Measurements from ENCODE around the gene GAS7. TPM values are rescaled to one million over a fixed set of nuclear protein-coding genes. Genes with fewer than 3 reads are reported as not detected.

Gene GAS7
- total RNA-seq, 1 donor from 2014 or later, result 8.5 TPM

DNA sequence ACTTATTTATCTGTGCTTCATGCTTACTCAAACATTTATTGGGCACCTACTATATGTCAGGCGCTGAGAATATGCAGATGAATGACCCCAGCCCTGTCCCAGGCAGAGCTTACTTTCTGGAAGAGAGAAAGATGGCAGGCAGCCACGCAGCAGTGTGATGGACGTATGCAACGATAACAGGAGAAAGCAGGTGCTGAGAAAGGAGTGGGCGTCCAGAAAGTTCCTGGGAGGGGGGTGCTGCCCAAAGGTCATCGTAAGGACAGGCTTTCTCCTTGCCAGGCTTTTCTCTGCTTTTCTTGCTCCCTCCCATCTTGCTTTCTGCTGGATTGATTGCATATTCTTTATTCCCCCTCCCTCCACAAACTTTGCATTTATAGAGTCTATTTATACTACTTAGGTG is 124.5 kb downstream of the GAS7 start:
- Histone ChIP-seq H3K9ac (ENCODE audit: low read length) (no peak overlapping the region), H4K20me1 (ENCODE audit: insufficient read depth, low read length) (no peaks in the 10 kb centered on the region)
- H3K27ac Mint-ChIP-seq (ENCODE audit: unreplicated experiment), result no peak overlapping the region

GRCh38 chr17:10072556-10073425 is 125.6 kb downstream of the GAS7 start:
- Histone ChIP-seq H3K36me3 (ENCODE audit: insufficient read depth, low read length) (no peaks in the 10 kb centered on the region), H3K27me3 (ENCODE audit: insufficient read depth, low read length) (no peaks in the 10 kb centered on the region), H3K4me1 (ENCODE audit: insufficient read depth, low read length) (no peaks in the 10 kb centered on the region), H3K79me2 (ENCODE audit: insufficient read depth, low read length) (no peaks in the 10 kb centered on the region), H3K27ac (ENCODE audit: low read depth, low read length) (no peak overlapping the region), H3K4me2 (ENCODE audit: low read length) (no peak overlapping the region), H3K4me3 (ENCODE audit: insufficient read depth, low read depth, low read length) (no peak overlapping the region), H3K9me3 (ENCODE audit: insufficient read depth, low read depth, low read length) (no peaks in the 10 kb centered on the region), H4K20me1 (ENCODE audit: insufficient read depth, low read length) (no peaks in the 10 kb centered on the region), H2AFZ (ENCODE audit: low read depth, low read length) (no peak overlapping the region), H3K9ac (ENCODE audit: low read length) (no peak overlapping the region)
- TF ChIP-seq, protein P1, sequence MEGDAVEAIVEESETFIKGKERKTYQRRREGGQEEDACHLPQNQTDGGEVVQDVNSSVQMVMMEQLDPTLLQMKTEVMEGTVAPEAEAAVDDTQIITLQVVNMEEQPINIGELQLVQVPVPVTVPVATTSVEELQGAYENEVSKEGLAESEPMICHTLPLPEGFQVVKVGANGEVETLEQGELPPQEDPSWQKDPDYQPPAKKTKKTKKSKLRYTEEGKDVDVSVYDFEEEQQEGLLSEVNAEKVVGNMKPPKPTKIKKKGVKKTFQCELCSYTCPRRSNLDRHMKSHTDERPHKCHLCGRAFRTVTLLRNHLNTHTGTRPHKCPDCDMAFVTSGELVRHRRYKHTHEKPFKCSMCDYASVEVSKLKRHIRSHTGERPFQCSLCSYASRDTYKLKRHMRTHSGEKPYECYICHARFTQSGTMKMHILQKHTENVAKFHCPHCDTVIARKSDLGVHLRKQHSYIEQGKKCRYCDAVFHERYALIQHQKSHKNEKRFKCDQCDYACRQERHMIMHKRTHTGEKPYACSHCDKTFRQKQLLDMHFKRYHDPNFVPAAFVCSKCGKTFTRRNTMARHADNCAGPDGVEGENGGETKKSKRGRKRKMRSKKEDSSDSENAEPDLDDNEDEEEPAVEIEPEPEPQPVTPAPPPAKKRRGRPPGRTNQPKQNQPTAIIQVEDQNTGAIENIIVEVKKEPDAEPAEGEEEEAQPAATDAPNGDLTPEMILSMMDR (IDR thresholded peaks at IDR 0.05; ENCODE audit: insufficient read depth, low read depth, low read length), result no peak
- TF ChIP-seq EZH2 (IDR thresholded peaks at IDR 0.05; ENCODE audit: insufficient read depth, low read length), result no peak
- no peak for DNase-seq (ENCODE audit: low read depth)
- Mint-ChIP-seq H3K27ac (ENCODE audit: unreplicated experiment) (no peak overlapping the region), H3K9me3 (ENCODE audit: unreplicated experiment) (no peaks in the 10 kb centered on the region), H3K36me3 (ENCODE audit: low read depth, unreplicated experiment) (no peaks in the 10 kb centered on the region), H3K27me3 (ENCODE audit: low read depth, unreplicated experiment) (peaks cover 7% of the 10 kb centered on the region), H3K4me1 (ENCODE audit: low read depth, unreplicated experiment) (no peaks in the 10 kb centered on the region), H3K4me3 (ENCODE audit: unreplicated experiment) (no peak overlapping the region)
- no peak for FAIRE-seq

More for the DNA sequence above, 124.5 kb downstream of the GAS7 start:
- DNase-seq (ENCODE audit: low read depth), result no peak
- no peak overlapping the region for H3K4me3 ChIP-seq (ENCODE audit: insufficient read depth, low read depth, low read length)
- H2AFZ ChIP-seq (ENCODE audit: low read depth, low read length), result no peak overlapping the region
- peaks cover 7% of the 10 kb centered on the region for H3K27me3 Mint-ChIP-seq (ENCODE audit: low read depth, unreplicated experiment)
- no peak overlapping the region for H3K27ac ChIP-seq (ENCODE audit: low read depth, low read length)
- no peaks in the 10 kb centered on the region for H3K79me2 ChIP-seq (ENCODE audit: insufficient read depth, low read length)
- H3K36me3 Mint-ChIP-seq (ENCODE audit: low read depth, unreplicated experiment), result no peaks in the 10 kb centered on the region
- no peaks in the 10 kb centered on the region for H3K4me1 ChIP-seq (ENCODE audit: insufficient read depth, low read length)
- no peaks in the 10 kb centered on the region for H3K36me3 ChIP-seq (ENCODE audit: insufficient read depth, low read length)
- no peak overlapping the region for H3K4me2 ChIP-seq (ENCODE audit: low read length)
- no peaks in the 10 kb centered on the region for H3K9me3 ChIP-seq (ENCODE audit: insufficient read depth, low read depth, low read length)
- TF ChIP-seq, protein P1 (IDR thresholded peaks at IDR 0.05; ENCODE audit: insufficient read depth, low read depth, low read length), result no peak
- no peak for TF ChIP-seq EZH2 (IDR thresholded peaks at IDR 0.05; ENCODE audit: insufficient read depth, low read length)
- no peak for FAIRE-seq
- no peaks in the 10 kb centered on the region for H3K4me1 Mint-ChIP-seq (ENCODE audit: low read depth, unreplicated experiment)
- no peak overlapping the region for H3K4me3 Mint-ChIP-seq (ENCODE audit: unreplicated experiment)
- H3K27me3 ChIP-seq (ENCODE audit: insufficient read depth, low read length), result no peaks in the 10 kb centered on the region
- H3K9me3 Mint-ChIP-seq (ENCODE audit: unreplicated experiment), result no peaks in the 10 kb centered on the region

DNA sequence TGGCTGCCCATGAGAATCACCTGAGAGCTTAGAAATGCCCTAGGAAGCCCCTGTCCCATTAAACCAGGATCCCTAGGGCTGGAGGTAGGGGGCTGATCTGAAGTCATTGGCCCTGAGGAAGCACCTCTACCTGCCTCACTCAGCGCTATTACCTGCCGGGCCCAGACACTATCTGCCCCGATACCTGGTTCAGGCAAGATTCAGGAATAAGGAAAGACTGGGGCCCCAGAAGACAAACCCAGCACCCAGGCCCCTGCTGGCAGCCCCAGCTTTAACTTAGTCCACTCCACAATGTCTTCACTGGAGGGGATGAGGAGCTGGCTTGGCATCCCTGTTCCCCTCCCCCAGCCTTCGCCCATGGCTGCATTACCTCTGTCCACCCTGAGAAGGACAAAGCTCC is 126.3 kb downstream of the GAS7 start:
- Mint-ChIP-seq H3K27ac (ENCODE audit: unreplicated experiment) (no peak overlapping the region), H3K4me3 (ENCODE audit: unreplicated experiment) (no peak overlapping the region), H3K4me1 (ENCODE audit: low read depth, unreplicated experiment) (no peaks in the 10 kb centered on the region), H3K36me3 (ENCODE audit: low read depth, unreplicated experiment) (no peaks in the 10 kb centered on the region), H3K9me3 (ENCODE audit: unreplicated experiment) (no peaks in the 10 kb centered on the region), H3K27me3 (ENCODE audit: low read depth, unreplicated experiment) (peaks cover 10% of the 10 kb centered on the region)
- Histone ChIP-seq H3K79me2 (ENCODE audit: insufficient read depth, low read length) (no peaks in the 10 kb centered on the region), H3K9me3 (ENCODE audit: insufficient read depth, low read depth, low read length) (no peaks in the 10 kb centered on the region), H2AFZ (ENCODE audit: low read depth, low read length) (no peak overlapping the region), H3K36me3 (ENCODE audit: insufficient read depth, low read length) (no peaks in the 10 kb centered on the region), H3K4me2 (ENCODE audit: low read length) (no peak overlapping the region), H3K27ac (ENCODE audit: low read depth, low read length) (no peak overlapping the region), H3K4me1 (ENCODE audit: insufficient read depth, low read length) (no peaks in the 10 kb centered on the region), H3K9ac (ENCODE audit: low read length) (no peak overlapping the region), H3K4me3 (ENCODE audit: insufficient read depth, low read depth, low read length) (no peak overlapping the region), H4K20me1 (ENCODE audit: insufficient read depth, low read length) (no peaks in the 10 kb centered on the region), H3K27me3 (ENCODE audit: insufficient read depth, low read length) (no peaks in the 10 kb centered on the region)
- FAIRE-seq (no peak), DNase-seq (ENCODE audit: low read depth) (no peak)
- TF ChIP-seq, protein P1 (IDR thresholded peaks at IDR 0.05; ENCODE audit: insufficient read depth, low read depth, low read length), result no peak
- TF ChIP-seq EZH2 (IDR thresholded peaks at IDR 0.05; ENCODE audit: insufficient read depth, low read length), result no peak
